ENCODE results near the gene GOLT1A.
"Not testable (repeated sequence)": the region's sequence is repeated elsewhere in the genome, so short reads cannot be mapped to it uniquely, and the experiment has no call there.

GOLT1A gene

GRCh38 chr1:204246876-204247275 lies 33.1 kb upstream of the GOLT1A start:
- DNase-seq, result no peak

- DNase-seq, result no peak
Observed at GRCh38 chr1:204242920-204243319, 29.1 kb upstream of the GOLT1A start.

- DNase-seq, result no peak
Observed at GRCh38 chr1:204241914-204242313, 28.1 kb upstream of the GOLT1A start.

GRCh38 chr1:204241050-204241449 lies 27.3 kb upstream of the GOLT1A start:
- DNase-seq, result no peak

- no peak for DNase-seq
Observed at GRCh38 chr1:204240233-204240632, 26.4 kb upstream of the GOLT1A start.

- not testable (repeated sequence) for DNase-seq
Observed at GRCh38 chr1:204239401-204239800, 25.6 kb upstream of the GOLT1A start.

- DNase-seq, result not testable (repeated sequence)
Observed at GRCh38 chr1:204238520-204238919, 24.7 kb upstream of the GOLT1A start.

- DNase-seq, result not testable (repeated sequence)
Observed at GRCh38 chr1:204237515-204237914, 23.7 kb upstream of the GOLT1A start.

GRCh38 chr1:204232526-204232925 lies 18.7 kb upstream of the GOLT1A start:
- no peak for DNase-seq

GRCh38 chr1:204230211-204230610 lies 16.4 kb upstream of the GOLT1A start:
- no peak for DNase-seq

GRCh38 chr1:204228896-204229295 lies 15.1 kb upstream of the GOLT1A start:
- DNase-seq, result no peak

GRCh38 chr1:204227996-204228785 lies 14.4 kb upstream of the GOLT1A start:
- DNase-seq, result no peak

- no peak for DNase-seq
Observed at GRCh38 chr1:204227351-204227750, 13.6 kb upstream of the GOLT1A start.

- no peak for DNase-seq
Observed at GRCh38 chr1:204225841-204226735, 12.3 kb upstream of the GOLT1A start.

- DNase-seq, result no peak
Observed at GRCh38 chr1:204224655-204225054, 10.9 kb upstream of the GOLT1A start.

- no peak for DNase-seq
Observed at GRCh38 chr1:204223129-204223860, 9.5 kb upstream of the GOLT1A start.

GRCh38 chr1:204222764-204223055 lies 8.9 kb upstream of the GOLT1A start:
- no peak for DNase-seq

GRCh38 chr1:204222006-204222763 lies 8.4 kb upstream of the GOLT1A start:
- DNase-seq, result no peak

GRCh38 chr1:204221271-204221670 lies 7.5 kb upstream of the GOLT1A start:
- no peak for DNase-seq

- no peak for DNase-seq
Observed at GRCh38 chr1:204219971-204220616, 6.3 kb upstream of the GOLT1A start.

- DNase-seq, result no peak
Observed at GRCh38 chr1:204218552-204218951, 4.8 kb upstream of the GOLT1A start.

GRCh38 chr1:204217648-204218000 lies 3.8 kb upstream of the GOLT1A start:
- no peak for DNase-seq
